Measurements from ENCODE around the gene REEP3.
"Not testable (repeated sequence)": the region's sequence is repeated elsewhere in the genome, so short reads cannot be mapped to it uniquely, and the experiment has no call there.

The REEP3 gene, protein sequence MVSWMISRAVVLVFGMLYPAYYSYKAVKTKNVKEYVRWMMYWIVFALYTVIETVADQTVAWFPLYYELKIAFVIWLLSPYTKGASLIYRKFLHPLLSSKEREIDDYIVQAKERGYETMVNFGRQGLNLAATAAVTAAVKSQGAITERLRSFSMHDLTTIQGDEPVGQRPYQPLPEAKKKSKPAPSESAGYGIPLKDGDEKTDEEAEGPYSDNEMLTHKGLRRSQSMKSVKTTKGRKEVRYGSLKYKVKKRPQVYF

GRCh38 chr10:63520500-63521415 lies at the start of gene REEP3:
TSS of gene REEP3 (plus strand) at chr10:63521401. CDS start at chr10:63521546, 145 bp downstream.
- DNase-seq = peak; percentile 64

DNA sequence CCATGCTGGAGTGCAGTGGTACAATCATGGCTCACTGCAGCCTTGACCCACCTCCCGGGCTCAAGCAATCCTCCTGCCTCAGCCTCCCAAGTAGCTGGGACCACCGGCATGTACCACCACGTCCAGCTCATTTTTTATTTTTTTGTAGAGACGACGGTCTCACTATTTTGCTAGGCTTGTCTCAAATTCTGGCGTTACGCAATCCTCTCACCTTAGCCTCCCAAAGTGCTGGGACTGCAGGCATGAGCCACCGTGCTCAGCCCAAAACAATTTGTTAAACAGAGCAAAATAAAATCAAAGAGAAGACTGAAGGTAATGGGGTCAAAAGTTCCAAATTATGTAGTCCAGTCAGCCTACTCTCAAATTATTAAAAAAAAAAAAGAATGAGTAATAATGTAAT lies 46.7 kb upstream of the REEP3 start:
- DNase-seq = no peak

DNA sequence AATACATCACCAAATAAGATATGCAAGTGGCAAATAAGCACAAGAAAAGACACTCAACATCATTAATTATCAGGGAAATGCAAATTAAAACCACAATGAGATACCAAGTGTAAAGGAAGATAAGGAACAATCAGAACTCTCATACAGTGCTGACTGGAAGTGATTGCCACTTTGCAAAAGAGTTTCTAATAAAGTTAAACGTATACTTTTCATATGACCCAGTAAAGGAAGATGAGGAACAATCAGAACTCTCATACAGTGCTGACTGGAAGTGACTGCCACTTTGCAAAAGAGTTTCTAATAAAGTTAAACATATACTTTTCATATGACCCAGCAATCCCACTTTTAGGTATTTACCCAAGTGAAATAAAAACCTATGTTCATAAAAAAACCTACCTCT lies 43.3 kb upstream of the REEP3 start:
- no peak for DNase-seq

GRCh38 chr10:63478564-63478963 lies 42.6 kb upstream of the REEP3 start:
- DNase-seq = no peak

DNA sequence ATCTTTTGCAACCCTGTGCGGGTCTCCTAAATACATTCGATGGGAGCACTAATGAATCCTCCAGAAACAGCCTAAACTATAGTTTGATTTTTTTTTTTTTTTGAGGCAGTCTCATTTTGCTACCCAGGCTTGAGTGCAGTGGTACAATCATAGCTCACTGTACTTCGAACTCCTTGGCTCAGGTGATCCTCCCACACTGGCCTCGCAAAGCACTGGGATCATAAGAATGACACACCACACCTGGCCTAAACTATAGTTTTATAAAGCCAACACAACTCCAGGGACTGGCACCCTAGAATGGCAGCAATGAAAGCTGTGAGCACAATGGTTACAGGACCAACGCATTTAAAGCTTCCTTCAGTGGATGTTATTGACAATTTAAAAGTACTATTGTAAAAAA lies 41.0 kb upstream of the REEP3 start:
- DNase-seq = no peak

GRCh38 chr10:63481815-63482421 lies 39.3 kb upstream of the REEP3 start:
- DNase-seq = no peak

GRCh38 chr10:63483983-63484382 lies 37.2 kb upstream of the REEP3 start:
- DNase-seq = no peak

DNA sequence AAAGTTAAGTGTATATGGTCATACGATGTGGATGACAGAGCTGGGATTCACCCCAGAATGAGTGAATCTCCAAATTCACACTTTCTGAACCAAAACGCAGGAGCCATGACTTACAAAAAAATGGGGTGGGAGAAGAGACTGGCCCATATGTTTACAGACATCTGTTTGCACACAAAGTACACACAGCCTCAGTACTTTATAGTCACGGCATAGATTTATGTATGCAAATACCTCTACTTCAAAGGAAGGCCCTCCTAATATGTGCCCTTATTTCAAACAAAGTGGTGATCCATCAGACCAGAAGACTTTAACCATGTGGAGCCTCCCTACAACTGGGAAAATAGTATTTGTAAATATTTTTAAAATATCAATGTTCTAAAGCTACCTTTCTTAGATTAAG lies 33.2 kb upstream of the REEP3 start:
- no peak for DNase-seq

DNA sequence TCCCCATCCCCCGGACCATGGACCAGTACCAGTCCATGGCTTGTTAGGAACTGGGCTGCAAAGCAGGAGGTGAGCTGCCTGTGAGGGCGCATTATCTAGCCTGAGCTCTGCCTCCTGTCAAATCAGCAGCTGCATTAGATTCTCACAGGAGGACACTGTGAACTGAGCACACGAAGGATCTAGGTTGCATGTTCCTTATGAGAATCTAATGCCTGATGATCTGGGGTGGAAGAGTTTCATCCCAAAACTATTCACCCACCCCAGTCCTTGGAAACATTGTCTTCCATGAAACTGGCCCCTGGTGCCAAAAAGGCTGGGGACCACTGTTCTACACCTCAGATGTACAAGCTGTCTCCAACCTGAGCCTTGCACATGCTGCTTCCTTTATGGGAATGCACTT lies 31.4 kb upstream of the REEP3 start:
- no peak for DNase-seq

- DNase-seq = no peak
These were observed 29.4 kb upstream of the REEP3 start for GRCh38 chr10:63491588-63492316.

DNA sequence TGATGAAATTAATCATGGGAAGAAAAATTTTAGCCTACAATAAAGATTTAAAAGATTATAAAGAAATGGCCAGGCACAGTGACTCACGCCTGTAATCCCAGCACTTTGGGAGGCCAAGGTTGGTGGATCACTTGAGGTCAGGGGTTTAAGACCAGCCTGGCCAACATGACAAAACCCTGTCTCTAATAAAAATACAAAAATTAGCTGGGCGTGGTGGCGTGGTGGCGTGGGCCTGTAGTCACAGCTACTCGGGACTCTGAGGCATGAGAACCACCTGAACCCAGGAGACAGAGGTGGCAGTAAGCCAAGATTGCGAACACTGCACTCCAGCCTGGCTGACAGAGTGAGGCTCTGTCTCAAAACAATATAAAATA lies 28.9 kb upstream of the REEP3 start:
- not testable (repeated sequence) for DNase-seq

GRCh38 chr10:63493004-63493403 lies 28.2 kb upstream of the REEP3 start:
- DNase-seq = no peak

GRCh38 chr10:63494951-63495350 lies 26.2 kb upstream of the REEP3 start:
- no peak for DNase-seq

GRCh38 chr10:63496561-63496960 lies 24.6 kb upstream of the REEP3 start:
- DNase-seq = no peak

DNA sequence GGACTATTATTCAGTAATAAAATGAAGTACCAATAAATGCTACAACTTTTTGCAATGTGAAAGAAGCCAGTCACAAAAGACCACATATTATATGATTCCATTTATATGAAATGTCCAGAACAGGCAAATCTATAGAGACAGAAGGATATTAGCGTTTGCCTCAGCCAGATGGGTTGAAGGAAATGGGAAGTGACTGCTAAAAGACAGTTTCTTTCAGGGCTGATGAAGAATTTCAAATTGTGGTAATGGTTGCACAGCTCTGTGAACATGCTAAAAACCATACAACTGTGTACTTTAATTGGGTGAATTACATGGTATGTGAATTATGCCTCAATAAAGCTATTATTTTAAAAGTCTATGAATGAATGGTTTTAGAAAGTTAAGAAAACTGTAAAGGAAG lies 23.9 kb upstream of the REEP3 start:
- DNase-seq = no peak

DNA sequence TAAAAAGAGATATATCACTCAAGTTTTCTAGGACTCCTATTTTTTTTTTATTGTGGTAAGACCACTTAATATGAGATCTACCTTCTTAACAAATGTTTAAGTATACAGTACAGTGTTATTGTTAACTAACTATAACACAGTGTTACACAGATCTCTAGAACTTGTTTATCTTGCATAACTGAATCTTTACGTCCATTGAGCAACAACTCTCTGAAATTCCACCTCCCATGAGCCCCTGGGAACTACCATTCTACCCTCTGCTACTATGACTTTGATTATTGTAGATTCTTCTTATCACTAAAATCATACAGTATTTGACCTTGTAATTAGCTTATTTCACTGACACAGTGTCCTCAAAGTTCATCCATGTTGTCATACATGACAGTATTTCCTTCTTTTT lies 22.5 kb upstream of the REEP3 start:
- DNase-seq = no peak

DNA sequence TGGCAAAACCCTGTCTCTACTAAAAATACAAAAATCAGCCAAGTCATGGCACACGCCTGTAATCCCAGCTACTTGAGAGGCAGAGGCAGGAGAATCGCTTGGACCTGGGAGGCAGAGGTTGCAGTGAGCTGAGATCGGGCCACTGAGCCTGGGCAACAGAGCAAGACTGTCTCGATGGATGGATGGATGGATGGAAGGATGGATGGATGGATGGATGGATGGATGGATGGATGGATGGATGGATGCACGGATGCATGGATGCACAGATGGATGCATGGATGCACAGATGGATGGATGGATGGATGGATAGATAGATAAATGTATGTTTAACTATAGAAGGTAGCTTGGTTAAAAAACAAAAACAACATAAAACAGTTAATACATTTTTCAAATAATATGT lies 20.6 kb upstream of the REEP3 start:
- DNase-seq = not testable (repeated sequence)

- DNase-seq = no peak
These were observed 19.2 kb upstream of the REEP3 start for GRCh38 chr10:63501954-63502353.

DNA sequence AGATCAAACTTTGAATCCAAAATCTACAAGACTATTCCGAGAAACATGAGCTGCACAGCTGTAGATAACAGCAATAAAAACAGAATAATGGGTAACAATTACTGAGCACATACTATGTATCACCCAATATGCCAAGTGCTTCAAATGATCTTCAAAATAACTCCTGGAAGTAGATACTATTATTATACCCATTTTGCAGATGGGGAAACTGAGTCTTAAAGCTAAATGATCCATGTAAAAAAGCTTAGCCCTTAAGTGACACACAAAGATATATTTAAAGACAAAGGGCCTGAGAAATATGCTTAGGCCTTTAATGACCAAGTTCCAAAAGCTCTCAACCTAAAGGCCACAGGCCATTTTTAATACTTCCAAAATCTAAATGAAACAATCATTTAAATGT lies 18.4 kb upstream of the REEP3 start:
- DNase-seq = no peak

GRCh38 chr10:63503395-63503794 lies 17.8 kb upstream of the REEP3 start:
- no peak for DNase-seq

GRCh38 chr10:63504145-63504881 lies 16.9 kb upstream of the REEP3 start:
- no peak for DNase-seq

DNA sequence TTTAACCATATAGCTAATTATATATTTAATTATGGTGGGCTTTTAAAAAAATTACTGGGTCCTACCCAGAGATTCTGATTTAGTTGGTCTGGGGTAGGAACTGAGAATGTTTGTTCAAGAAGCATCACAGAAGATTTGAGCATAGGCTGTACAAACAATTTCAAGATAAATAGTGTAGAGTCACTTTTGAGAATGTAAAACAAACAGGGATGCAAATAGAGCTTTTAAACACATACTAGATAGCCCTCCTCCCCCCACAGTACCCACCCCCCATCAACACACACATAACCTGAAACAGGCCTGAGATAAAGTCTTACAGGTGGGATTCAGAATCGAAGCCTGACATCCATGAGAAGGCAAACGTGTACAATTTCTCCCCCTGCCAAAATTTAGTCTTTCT lies 15.6 kb upstream of the REEP3 start:
- DNase-seq = no peak

DNA sequence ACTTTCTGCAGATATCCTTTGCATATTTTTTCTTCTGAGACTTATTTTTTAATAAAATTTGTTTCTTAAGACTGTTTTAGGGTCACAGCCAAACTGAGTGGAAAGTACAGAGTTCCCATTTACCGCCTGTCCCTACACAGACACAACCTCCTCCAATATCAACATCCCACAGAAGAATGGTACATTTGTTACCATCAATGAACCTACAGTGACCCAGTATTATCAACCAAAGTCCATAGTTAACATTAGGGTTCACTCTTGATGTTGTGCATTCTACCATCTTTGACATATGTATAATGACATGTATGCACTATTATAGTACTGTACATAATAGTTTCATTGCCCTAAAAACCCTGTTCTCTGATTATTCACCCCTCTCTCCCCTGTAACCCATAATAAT lies 14.6 kb upstream of the REEP3 start:
- no peak for DNase-seq
